ENCODE data around the gene LMNTD1.

DNA sequence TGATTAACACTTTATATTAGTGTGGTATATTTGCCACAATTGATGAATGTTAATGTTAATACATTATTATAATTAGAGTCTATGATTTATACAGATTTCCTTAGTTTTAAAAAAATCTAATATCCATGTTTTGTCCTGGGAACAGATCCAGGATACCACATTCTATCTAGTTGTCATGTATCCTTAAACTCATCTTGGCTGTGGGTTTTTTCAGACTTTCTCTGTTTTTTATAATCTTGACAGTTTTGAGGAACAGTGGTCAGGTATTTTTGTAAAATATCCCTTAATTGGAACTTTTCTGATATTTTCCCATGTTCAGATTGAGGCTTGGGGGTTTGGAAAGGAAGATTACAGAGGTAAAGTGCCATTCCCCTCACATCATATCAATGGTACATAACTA is 104.1 kb downstream of the LMNTD1 start:
- TF ChIP-seq, protein P1, sequence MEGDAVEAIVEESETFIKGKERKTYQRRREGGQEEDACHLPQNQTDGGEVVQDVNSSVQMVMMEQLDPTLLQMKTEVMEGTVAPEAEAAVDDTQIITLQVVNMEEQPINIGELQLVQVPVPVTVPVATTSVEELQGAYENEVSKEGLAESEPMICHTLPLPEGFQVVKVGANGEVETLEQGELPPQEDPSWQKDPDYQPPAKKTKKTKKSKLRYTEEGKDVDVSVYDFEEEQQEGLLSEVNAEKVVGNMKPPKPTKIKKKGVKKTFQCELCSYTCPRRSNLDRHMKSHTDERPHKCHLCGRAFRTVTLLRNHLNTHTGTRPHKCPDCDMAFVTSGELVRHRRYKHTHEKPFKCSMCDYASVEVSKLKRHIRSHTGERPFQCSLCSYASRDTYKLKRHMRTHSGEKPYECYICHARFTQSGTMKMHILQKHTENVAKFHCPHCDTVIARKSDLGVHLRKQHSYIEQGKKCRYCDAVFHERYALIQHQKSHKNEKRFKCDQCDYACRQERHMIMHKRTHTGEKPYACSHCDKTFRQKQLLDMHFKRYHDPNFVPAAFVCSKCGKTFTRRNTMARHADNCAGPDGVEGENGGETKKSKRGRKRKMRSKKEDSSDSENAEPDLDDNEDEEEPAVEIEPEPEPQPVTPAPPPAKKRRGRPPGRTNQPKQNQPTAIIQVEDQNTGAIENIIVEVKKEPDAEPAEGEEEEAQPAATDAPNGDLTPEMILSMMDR (IDR thresholded peaks at IDR 0.05 in 8 of 11, conservative IDR thresholded peaks at IDR 0.05 in 3 of 11) = no peak
- no peak for TF ChIP-seq POLR2AphosphoS5 (IDR thresholded peaks at IDR 0.05)
- TF ChIP-seq POLR2A (IDR thresholded peaks at IDR 0.05) = no peak
